ENCODE measurements around the gene GPC6. TPM values are rescaled to one million over a fixed set of nuclear protein-coding genes. Genes with fewer than 3 reads are reported as not detected.

Gene GPC6
- total and polyA plus RNA-seq, 9 of the 15 experiments (the other 6 are each of a cell fraction or from before 2014, with no cell fraction given) = under 0.01 to 0.20 (median 0.01) TPM; not detected in 4

DNA sequence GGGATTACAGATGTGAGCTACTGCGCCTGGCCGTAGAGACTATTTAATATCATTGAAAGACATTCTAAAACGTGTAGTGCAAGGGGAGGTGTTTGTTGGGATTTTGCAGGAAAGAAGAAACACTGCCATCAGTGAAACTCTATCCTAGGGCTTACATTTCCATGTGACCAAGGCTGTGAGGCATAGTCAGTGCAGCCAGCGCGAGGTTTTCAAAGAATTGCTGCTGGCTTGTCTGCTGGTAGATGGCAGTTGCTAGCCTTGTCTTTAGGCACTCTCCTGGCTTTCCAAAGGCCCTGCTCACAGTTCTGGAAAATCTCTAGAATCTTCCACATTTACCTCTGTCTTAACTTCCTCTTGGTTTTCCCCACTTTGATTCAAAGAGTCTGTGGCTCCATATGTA, 77.5 kb downstream of the GPC6 start:
- POLR2A ChIA-PET = interaction anchor here (0.6 to 3.8 kb wide), 4 partner anchors 9 to 994 kb away, joined by 3 to 19 read pairs (median 4); no protein-coding TSS in a partner anchor

DNA sequence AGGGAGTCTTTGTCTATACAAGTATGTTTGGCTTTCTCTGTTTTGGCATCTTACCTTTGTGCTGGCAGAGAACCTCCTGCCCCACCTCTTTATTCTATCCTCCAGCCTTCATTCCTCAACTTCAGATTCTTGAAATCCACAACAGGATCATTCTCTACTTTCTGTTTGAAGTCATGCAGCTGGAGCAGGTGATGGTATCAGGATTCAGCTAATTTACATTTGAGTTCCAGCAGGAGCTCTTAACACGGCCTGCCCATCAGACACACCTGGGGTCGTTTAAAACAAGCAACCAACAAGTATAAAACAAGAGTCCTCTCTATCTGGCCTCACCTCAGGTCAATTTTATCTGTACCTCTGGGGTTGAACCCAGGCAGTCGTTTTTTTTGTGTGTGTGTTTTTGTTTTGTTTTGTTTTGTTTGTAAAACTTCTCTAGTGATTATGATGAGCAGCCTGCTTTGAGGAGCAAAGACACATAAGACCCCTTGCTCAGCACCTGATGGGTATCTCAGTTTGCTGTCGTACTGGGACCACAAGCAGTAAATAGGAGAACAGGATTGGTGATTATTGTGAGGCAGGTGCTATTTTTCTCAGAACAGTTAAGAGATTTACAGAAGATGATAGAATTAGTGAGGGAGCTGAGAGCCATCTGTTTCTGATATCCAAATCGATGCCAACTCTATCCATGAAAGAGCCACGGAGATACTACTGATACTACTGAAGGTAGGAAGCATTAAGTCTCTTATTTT, 78.4 kb downstream of the GPC6 start:
- no peaks in the 10 kb centered on the region for H3K79me2 ChIP-seq (ENCODE audit: control insufficient read depth, insufficient read depth, low read length)
- intact Hi-C loops (cut with micrococcal nuclease) (loop anchor here (5.0 kb wide), 1 partner anchor 428 kb away; no protein-coding TSS in a partner anchor), in situ Hi-C loops (cut with MboI) (no loop called here)
- H3K9me1 ChIP-seq (ENCODE audit: control insufficient read depth, insufficient read depth, low read length) = no peaks in the 10 kb centered on the region
- no peak overlapping the region for H2AFZ ChIP-seq (ENCODE audit: low read depth, low read length)
- TF ChIP-seq RCOR1 (IDR thresholded peaks at IDR 0.05; ENCODE audit: borderline replicate concordance in 1 of 2, low read depth in 2 of 2, low read length in 2 of 2) (no peak), TGIF2 (CRISPR knock-in tag; IDR thresholded peaks at IDR 0.05) (0 out of 2 replicates have a peak, but pooled peaks have one; percentile 48)
- no peaks in the 10 kb centered on the region for H3K9me3 ChIP-seq (replicated peaks; ENCODE audit: control insufficient read depth, insufficient read depth, low read depth, low read length)
- ATAC-seq = no peak
- H3K36me3 ChIP-seq (ENCODE audit: control insufficient read depth, insufficient read depth, low read length) = no peaks in the 10 kb centered on the region
- H3K4me3 ChIP-seq = no peak overlapping the region
- POLR2A ChIA-PET = interaction anchor here (1.5 to 3.8 kb wide), 2 partner anchors 8 to 11 kb away, joined by 4 to 19 read pairs; no protein-coding TSS in a partner anchor
- no peak overlapping the region for H3K4me2 ChIP-seq (ENCODE audit: insufficient read depth, low read length)
- no TSS peak for BruUV-seq (replicated peaks)
- peaks cover 0 to 2% of the 10 kb centered on the region in 2 experiments; a peak in 1 of 5 replicates for H3K27me3 ChIP-seq (ENCODE audit: control insufficient read depth in 2 of 2, insufficient read depth in 2 of 2, low read length in 2 of 2)
- no peaks in the 10 kb centered on the region for H3K4me1 ChIP-seq (replicated peaks in 1 of 2; ENCODE audit: control insufficient read depth in 2 of 2, insufficient read depth in 2 of 2, low read length in 2 of 2)
- 2% methylated on average over 6 of the region's 6 CpGs for WGBS (ENCODE audit: insufficient coverage, low coverage, missing lambda C conversion rate)
- H4K20me1 ChIP-seq (replicated peaks; ENCODE audit: control insufficient read depth, insufficient read depth, low read length) = no peaks in the 10 kb centered on the region
- H3K9ac ChIP-seq (ENCODE audit: insufficient read depth in 1 of 2, low read depth in 2 of 2, low read length in 2 of 2) = no peak overlapping the region
- CTCF ChIA-PET (ENCODE audit: low intra/inter-chr PET ratio) = interaction anchor here (0.6 kb wide), 1 partner anchor 64 kb away, joined by 3 read pairs; no protein-coding TSS in a partner anchor
- no peak overlapping the region for H3K27ac ChIP-seq (ENCODE audit: extremely low read depth, low read depth, low read length)
- no peak for FAIRE-seq
- no peak for DNase-seq (ENCODE audit: extremely low read depth in 1 of 4, low spot score in 3 of 4)

More for the DNA sequence above, 77.5 kb downstream of the GPC6 start:
- intact Hi-C loops (cut with micrococcal nuclease) = no loop called here
- DNase-seq (ENCODE audit: extremely low read depth in 1 of 4, low spot score in 3 of 4) (no peak), ATAC-seq (0 out of 3 replicates have a peak, but pooled peaks have one; percentile 14), FAIRE-seq (no peak)
- Histone ChIP-seq H3K9me3 (replicated peaks; ENCODE audit: control insufficient read depth, insufficient read depth, low read depth, low read length) (no peaks in the 10 kb centered on the region), H3K79me2 (ENCODE audit: control insufficient read depth, insufficient read depth, low read length) (no peaks in the 10 kb centered on the region), H3K36me3 (ENCODE audit: control insufficient read depth, insufficient read depth, low read length) (no peaks in the 10 kb centered on the region), H3K9me1 (ENCODE audit: control insufficient read depth, insufficient read depth, low read length) (no peaks in the 10 kb centered on the region), H3K27ac (ENCODE audit: extremely low read depth, low read depth, low read length) (no peak overlapping the region), H3K27me3 (ENCODE audit: control insufficient read depth in 2 of 2, insufficient read depth in 2 of 2, low read length in 2 of 2) (peaks cover 0 to 2% of the 10 kb centered on the region in 2 experiments; a peak in 1 of 5 replicates), H3K4me3 (no peak overlapping the region), H2AFZ (ENCODE audit: low read depth, low read length) (no peak overlapping the region), H4K20me1 (replicated peaks; ENCODE audit: control insufficient read depth, insufficient read depth, low read length) (no peaks in the 10 kb centered on the region), H3K9ac (ENCODE audit: insufficient read depth in 1 of 2, low read depth in 2 of 2, low read length in 2 of 2) (no peak overlapping the region), H3K4me2 (ENCODE audit: insufficient read depth, low read length) (no peak overlapping the region), H3K4me1 (replicated peaks in 1 of 2; ENCODE audit: control insufficient read depth in 2 of 2, insufficient read depth in 2 of 2, low read length in 2 of 2) (no peaks in the 10 kb centered on the region)
- no peak for TF ChIP-seq NFATC3 (IDR thresholded peaks at IDR 0.05)
- no peak for TF ChIP-seq PURB (CRISPR knock-in tag; IDR thresholded peaks at IDR 0.05; ENCODE audit: low read depth)
- TF ChIP-seq MYNN (IDR thresholded peaks at IDR 0.05) = no peak
- 0 out of 2 replicates have a peak, but pooled peaks have one; percentile 11 for TF ChIP-seq MYNN (CRISPR knock-in tag; IDR thresholded peaks at IDR 0.05)
- CTCF ChIA-PET (ENCODE audit: low intra/inter-chr PET ratio) = no interaction called here
- WGBS (ENCODE audit: insufficient coverage, low coverage, missing lambda C conversion rate) = 4% methylated on average over 5 of the region's 5 CpGs
- in situ Hi-C loops (cut with MboI) = no loop called here
- BruUV-seq (replicated peaks) = no TSS peak
